ENCODE data around the gene PPHLN1.

The PPHLN1 gene, protein sequence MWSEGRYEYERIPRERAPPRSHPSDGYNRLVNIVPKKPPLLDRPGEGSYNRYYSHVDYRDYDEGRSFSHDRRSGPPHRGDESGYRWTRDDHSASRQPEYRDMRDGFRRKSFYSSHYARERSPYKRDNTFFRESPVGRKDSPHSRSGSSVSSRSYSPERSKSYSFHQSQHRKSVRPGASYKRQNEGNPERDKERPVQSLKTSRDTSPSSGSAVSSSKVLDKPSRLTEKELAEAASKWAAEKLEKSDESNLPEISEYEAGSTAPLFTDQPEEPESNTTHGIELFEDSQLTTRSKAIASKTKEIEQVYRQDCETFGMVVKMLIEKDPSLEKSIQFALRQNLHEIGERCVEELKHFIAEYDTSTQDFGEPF

DNA sequence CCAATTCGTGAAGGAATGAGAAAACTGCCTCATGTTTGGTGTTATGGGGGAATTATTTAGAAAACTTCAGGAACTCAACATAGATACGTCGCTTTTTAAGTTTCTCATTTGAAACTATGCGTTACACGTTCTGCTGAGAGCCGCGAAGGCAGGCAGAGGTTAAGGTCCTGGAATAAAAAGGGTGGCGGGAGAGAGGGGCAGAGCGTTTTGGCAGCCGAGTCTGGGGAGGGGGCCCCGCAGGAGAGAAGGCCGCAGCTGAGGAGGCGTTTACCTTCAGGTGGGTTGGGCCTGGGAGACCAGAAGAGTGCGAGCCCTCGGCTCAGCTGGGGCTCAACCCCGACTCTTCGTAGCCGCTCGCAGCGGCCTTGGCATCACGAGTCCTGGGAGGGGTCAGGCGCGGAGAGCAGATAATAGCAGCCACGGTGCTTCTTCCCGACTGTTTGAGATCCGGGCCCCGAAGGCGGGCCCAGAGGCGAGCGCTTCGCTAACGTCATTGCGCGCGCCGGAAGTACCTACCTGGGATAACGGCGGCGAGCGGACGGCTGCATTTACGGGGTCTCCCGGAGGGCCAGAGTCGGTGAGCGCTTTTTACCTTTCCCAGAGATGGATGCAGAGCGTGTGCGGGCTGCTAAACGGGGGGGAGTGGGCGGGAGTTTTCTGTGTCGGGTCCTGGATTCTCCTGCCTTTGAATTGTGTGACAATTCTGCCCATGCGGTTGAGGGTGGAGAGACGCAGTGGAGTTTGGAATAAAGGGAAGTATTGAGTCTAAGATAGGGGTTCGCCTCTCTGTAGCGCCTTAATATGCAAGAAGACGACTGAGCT lies at the start of gene PPHLN1, which contains the start of gene ZCRB1:
Gene PPHLN1 (plus strand): TSS at position 515 of the 822 bp plus-strand sequence. CDS start 9,736 bp downstream, outside the sequence.
Gene ZCRB1 (minus strand): TSS at position 442 of the 822 bp plus-strand sequence. CDS start 1,992 bp downstream, outside the sequence.
- in situ Hi-C loops (cut with MboI; ENCODE audit: low sequenced_read_pairs), result loop anchor here (25.0 kb wide), 1 partner anchor 189 kb away; the partner anchor contains the start of gene GXYLT1

DNA sequence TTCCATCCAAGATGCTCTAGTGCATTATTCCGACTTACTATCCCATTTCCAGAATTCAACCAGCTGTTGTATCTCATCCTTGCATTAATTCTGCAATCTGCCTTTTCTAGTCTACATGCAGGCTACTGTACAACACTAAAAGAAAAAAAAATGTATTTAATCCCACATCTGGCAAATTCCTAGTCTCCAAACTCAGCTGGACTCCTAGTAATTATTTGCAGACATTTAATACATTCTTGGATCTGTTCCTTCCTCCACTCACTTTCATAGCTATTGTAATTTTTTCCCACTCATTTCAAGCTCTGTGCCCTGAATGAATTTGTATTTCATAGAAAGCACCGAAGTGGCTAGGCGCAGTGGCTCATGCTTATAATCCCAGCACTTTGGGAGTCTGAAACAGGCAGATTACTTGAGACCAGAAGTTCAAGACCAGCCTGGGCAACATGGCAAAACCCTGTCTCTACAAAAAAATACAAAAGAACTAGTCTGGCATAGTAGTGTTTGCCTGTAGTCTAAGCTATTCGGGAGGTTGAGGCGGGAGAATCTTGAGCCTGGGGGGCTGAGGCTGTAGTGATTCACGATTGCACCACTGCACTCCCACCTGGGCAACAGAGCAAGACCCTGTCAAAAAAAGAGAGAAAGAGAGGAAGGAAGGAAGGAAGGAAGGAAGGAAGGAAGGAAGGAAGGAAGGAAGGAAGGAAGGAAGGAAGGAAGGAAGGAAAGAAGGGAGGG lies 48.4 kb upstream of the PPHLN1 start:
- in situ Hi-C loops (cut with MboI; ENCODE audit: low sequenced_read_pairs), result loop anchor here (25.0 kb wide), 1 partner anchor 285 kb away; no protein-coding TSS in a partner anchor

DNA sequence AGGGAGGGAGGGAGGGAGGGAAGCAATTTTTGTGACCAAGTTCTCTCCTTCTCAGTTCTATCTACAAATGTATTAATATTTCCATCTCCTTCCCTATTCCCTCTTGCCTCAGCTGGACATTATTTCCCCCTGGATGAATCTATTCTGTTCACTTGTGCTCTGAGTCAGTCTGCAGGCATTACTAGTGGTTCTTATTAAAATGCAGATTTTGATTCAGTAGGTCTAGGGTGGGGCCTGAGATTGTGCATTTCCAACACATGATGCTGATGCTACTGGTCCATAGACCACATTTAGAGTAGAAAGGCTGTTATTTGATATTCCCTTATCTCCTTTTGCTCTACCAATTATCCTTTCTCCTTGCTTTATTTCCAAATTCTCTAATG lies 47.8 kb upstream of the PPHLN1 start:
- in situ Hi-C loops (cut with MboI; ENCODE audit: low sequenced_read_pairs), result loop anchor here (25.0 kb wide), 1 partner anchor 284 kb away; no protein-coding TSS in a partner anchor

DNA sequence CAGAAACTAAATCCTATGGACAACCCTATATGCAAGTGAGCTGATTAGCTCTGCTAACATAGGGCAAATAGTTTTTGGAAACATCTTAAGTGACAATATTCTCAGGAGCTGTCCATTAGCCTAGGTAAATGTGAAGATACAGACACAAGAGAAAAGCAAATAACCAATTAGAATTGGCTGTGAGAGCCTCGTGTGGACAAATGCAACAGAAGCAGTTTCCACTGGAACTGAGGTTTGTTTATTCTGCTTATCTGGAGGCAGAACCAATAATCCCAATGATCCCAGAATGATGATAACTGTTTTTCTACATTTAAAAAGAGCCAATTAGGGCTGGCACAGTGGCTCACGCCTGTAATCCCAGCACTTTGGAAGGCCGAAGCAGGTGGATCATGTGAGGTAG lies 44.7 kb upstream of the PPHLN1 start:
- in situ Hi-C loops (cut with MboI; ENCODE audit: low sequenced_read_pairs), result loop anchor here (25.0 kb wide), 1 partner anchor 281 kb away; no protein-coding TSS in a partner anchor

DNA sequence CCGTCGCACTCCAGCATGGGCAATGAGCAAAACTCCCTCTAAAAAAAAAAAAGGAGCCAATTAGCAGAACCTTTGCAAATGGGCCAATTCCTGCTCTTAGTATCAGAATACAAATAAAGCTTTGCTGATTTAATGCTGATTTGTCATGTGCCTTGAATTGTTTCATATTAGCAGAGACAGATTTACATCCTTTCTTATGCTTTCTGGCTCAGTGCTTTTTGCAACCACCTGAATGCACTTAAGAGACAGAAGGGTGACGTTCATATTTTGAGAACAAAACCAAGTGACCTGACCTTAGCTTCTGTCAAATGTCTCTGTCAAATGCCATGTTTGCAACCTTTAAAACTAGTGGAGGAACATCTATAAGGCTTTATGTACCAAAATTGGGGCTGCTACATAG lies 44.1 kb upstream of the PPHLN1 start:
- in situ Hi-C loops (cut with MboI; ENCODE audit: low sequenced_read_pairs), result loop anchor here (25.0 kb wide), 1 partner anchor 280 kb away; no protein-coding TSS in a partner anchor

DNA sequence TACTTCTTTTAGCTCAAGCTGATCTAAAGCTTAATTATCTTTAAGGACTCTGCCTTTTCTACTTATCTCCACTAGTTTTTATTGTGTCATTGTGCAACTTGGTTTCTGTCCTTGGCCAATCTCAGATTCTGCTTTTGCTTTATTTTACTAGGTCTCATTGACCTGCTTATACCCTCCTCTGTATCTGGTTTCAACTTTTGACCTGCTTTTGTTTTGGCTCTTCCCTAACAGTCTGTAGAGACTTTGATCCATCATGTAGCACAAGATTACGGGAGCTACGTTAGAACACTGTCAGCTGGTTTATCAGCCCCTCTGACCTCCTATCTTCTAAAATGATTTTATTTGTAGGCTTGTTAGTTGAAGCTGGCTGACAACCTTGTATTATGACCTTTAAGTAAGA lies 43.7 kb upstream of the PPHLN1 start:
- in situ Hi-C loops (cut with MboI; ENCODE audit: low sequenced_read_pairs), result loop anchor here (25.0 kb wide), 1 partner anchor 280 kb away; no protein-coding TSS in a partner anchor

DNA sequence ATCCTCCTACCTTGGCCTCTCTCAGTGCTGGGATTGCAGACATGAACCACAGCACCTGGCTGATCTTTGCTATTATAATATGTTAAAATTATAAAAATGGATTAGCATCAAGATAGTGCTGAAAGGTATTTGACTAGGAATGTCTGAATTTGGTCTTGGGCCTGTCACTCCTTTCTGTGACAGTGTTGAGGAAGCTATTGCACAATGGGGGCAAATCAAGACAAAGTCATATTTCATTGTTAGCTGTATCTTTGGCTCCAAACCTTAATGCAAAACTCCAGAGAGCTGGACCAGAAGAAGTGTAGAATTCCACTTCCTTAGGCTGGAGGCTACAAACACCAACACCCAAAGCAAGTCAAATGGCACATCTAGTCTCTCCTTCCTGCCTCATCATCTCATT lies 42.2 kb upstream of the PPHLN1 start:
- in situ Hi-C loops (cut with MboI; ENCODE audit: low sequenced_read_pairs), result loop anchor here (25.0 kb wide), 1 partner anchor 279 kb away; no protein-coding TSS in a partner anchor

DNA sequence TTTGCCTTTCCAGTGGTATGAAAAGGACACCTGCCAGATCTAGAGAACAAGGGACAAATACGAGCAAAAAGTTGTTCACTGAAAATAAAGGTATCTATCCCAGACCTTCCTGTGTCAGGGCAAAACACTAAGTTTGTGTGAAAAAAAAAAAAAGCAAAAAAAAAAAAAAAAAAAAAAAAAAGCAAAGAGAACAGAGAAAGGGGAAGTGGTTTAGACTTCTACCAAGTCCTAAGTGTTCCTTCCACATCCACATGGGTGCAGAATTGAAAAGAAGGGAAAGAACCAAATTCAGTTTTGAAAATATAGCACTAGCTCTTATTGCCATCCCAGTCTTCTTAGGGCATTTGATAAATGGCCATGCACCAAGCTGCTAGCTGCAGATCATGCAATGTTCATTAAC lies 41.8 kb upstream of the PPHLN1 start:
- in situ Hi-C loops (cut with MboI; ENCODE audit: low sequenced_read_pairs), result loop anchor here (25.0 kb wide), 1 partner anchor 278 kb away; no protein-coding TSS in a partner anchor

DNA sequence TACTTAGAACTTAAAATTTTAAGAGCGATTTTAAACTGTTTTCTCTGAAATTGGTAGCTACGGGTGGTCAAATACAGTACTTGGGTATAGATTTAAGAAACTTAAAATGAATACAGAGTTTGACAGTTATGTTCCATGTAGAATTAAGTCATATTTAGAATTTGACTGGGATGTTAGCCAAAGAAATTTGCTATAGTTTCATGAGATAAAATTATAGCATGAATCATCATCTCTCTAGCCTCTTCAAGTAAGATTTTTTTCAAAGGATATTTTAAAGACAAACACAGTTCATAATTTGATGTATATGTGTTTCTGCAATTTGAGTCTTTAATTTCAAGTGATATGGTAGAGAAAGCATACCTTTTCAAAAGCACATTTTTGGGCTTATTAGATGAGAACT lies 41.1 kb upstream of the PPHLN1 start:
- in situ Hi-C loops (cut with MboI; ENCODE audit: low sequenced_read_pairs), result loop anchor here (25.0 kb wide), 1 partner anchor 277 kb away; no protein-coding TSS in a partner anchor

DNA sequence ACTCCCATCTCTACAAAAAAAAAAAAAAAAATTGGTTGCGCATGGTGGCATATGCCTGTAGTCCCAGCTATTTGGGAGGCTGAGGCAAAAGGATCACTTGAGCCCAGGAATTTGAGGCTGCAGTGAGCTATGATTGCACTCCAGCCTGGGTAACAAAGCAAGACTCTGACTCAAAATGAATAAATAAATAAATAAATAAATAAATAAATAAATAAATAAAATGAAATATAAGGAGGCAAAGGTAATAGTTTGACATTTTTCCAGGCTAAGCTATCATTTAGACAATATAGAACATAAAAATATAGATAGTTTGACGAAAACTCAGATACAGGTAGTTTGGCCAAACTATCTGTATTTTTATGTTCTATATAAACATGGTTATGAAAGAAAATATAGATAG lies 40.5 kb upstream of the PPHLN1 start:
- in situ Hi-C loops (cut with MboI; ENCODE audit: low sequenced_read_pairs), result loop anchor here (25.0 kb wide), 1 partner anchor 277 kb away; no protein-coding TSS in a partner anchor

DNA sequence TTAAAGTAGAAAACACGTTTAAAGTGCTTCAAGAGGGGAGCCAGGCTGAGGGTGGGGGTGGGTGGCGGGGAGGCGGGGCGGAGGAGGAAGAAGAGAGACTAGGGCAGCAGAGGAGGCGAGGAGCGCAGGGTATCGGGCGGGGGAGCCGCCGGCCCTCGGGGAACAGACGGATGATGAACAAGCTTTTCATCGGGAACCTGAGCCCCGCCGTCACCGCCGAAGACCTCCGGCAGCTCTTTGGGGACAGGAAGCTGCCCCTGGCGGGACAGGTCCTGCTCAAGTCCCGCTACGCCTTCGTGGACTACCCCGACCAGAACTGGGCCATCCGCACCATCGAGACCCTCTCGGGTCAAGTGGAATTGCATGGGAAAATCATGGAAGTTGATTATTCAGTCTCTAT lies 39.2 kb upstream of the PPHLN1 start:
- in situ Hi-C loops (cut with MboI; ENCODE audit: low sequenced_read_pairs), result loop anchor here (25.0 kb wide), 1 partner anchor 276 kb away; no protein-coding TSS in a partner anchor

DNA sequence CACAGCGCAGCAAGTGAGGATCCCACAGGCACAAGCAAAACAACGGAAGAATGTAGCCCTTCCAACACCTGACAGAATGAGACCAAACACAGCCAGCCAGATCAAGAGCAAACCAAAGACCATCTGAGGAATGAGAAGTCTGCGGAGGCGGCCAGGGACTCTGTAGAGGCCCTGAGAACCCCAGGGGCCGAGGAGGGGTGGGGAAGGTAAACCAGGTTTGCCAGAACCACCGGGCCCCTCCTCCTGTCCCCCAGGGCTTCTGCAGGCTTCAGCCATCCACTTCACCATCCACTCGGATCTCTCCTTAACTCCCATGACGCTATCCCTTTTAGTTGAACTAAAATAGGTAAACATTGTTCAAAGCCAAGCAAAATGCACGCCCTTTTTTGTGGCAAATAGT lies 37.4 kb upstream of the PPHLN1 start:
- in situ Hi-C loops (cut with MboI; ENCODE audit: low sequenced_read_pairs), result loop anchor here (25.0 kb wide), 1 partner anchor 274 kb away; no protein-coding TSS in a partner anchor

DNA sequence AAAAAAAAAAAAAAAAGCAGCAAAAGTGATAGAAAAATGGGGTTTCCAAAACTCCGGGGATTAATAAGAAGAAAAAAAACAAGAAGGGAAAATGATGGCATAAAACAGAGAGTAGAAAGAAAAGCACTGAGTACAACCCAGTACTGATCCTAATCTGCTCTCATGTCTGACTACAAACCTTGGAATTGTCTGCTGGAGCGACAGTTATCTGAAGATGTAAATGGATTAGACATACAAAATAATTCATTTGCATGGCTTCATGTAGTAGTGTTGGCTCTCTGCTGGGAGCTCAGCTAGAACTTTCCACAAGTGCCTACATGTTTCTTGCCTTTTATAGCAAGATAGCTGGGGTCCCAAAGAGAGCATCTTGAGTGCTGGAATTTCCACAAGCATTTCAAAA lies 34.3 kb upstream of the PPHLN1 start:
- in situ Hi-C loops (cut with MboI; ENCODE audit: low sequenced_read_pairs), result loop anchor here (25.0 kb wide), 1 partner anchor 271 kb away; no protein-coding TSS in a partner anchor

DNA sequence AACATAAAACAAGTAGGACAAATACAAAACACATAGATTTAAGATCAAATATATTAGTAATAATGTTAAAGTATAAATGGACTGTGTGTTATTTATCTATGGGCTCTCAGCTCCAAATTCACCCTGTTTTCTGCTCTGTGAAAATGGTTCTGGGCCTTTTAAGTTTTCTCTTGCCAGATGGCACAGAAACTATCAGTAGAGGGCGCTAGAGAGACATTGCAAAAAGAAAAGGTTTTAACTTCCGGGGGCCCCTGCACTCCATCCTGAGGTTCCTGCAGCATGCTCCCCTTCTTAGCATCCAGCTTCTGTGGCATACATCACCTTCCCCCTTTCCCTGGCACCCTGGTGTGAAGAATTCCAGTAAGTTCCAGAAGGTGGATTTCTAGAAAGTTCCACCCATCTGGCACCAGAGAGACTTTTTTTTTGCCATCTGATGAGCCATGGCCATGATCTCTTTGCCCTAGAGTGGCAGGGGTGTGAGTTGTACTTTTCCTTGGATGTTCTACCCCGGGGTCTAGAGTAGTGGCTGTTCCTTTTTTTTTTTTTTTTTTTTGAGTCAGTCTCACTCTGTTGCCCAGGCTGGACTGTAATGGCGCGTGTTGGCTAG lies 29.4 kb upstream of the PPHLN1 start:
- in situ Hi-C loops (cut with MboI; ENCODE audit: low sequenced_read_pairs), result loop anchor here (25.0 kb wide), 1 partner anchor 266 kb away; no protein-coding TSS in a partner anchor

DNA sequence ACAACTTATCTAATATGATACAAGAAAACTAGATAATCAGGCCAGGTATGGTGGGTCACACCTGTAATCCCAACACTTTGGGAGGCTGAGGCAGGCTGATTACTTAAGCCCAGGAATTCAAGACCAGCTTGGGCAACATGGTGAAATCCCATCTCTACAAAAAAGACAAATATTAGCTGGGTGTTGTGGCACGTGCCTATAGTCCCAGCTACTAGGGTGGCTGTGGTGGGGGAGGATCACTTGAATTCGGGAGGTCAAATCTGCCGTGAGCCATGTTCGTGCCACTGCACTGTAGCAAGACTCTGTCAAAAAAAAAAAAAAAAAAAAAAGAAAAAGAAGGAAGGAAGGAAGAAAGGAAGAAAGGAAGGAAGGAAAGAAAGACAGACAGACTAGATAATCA lies 27.1 kb upstream of the PPHLN1 start:
- in situ Hi-C loops (cut with MboI; ENCODE audit: low sequenced_read_pairs), result loop anchor here (25.0 kb wide), 1 partner anchor 263 kb away; no protein-coding TSS in a partner anchor

DNA sequence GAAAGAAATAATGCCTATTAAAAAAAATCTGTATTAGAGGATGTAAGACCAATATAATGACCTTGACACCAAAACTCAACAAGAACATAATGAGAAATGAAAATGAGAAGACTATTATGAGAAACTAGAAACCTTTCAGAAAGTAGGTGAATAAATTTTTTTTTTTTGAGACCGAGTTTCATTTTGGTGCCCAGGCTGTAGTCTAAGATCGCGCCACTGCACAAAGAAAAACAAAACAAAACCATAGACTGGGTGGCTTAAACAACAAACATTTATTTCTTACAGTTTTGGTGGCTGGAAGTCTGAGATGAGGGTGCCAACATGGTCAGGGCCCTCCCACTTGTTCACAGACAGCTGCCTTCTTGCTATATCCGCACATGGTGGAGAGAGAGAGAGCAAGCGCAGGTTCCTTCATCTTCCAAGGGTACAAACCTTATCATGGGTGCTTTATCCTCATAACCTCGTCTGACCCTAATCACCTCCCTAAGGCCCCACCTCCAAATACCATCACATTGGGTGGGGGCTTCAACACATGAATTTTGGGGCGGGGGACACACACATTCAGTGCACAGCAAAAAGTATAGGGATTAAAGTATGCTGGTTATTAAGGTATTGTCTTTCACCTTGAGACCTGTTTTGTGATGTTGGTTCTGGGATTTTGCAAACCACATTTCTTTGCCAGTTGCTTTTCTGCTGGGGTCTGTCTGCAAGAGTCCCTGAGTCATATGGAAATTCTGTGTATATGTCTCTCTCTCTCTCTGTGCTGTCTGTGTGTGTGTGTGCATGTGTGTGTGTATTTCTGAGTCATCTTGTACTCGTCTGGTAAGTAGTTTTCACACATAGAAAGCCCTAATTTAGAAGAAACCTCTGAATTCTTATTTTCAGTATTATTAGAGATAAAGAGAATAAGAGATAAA lies 26.3 kb upstream of the PPHLN1 start:
- in situ Hi-C loops (cut with MboI; ENCODE audit: low sequenced_read_pairs), result loop anchor here (25.0 kb wide), 1 partner anchor 263 kb away; no protein-coding TSS in a partner anchor

DNA sequence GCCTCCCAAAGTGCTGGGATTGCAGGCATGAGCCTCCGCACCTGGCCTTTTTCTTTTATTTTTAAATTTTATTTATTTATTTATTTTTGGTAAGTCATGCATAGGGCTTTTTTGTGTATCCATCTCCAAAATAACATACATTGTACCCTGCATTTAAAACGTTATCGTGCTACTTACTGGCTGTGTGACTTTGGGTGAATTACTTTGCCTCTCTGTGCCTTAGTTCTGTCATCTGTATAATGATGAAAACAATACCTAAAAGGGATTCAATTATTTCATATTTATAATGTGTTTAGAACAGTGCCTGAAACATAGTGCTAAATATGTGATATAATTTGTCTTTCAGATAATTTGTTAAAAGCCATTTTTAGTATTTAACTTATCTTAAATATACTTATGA lies 19.7 kb upstream of the PPHLN1 start:
- in situ Hi-C loops (cut with MboI; ENCODE audit: low sequenced_read_pairs), result no loop called here

DNA sequence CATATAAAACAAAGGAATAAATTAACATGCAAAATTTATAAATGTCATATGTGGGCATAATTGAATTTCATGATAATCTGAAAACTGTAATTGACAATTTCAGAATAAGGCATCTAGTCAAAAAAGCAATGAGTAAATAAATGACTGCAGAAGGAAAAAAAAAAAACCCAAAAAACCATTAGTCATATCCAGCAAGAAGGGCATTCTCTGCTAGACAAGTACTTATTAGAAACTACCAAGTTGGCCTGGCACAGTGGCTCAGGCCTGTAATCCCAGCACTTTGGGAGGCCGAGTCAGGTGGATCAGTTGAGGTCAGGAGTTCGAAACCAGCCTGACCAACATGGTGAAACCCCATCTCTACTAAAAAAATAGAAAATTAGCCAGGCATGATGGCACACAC lies 17.6 kb upstream of the PPHLN1 start:
- in situ Hi-C loops (cut with MboI; ENCODE audit: low sequenced_read_pairs), result no loop called here

DNA sequence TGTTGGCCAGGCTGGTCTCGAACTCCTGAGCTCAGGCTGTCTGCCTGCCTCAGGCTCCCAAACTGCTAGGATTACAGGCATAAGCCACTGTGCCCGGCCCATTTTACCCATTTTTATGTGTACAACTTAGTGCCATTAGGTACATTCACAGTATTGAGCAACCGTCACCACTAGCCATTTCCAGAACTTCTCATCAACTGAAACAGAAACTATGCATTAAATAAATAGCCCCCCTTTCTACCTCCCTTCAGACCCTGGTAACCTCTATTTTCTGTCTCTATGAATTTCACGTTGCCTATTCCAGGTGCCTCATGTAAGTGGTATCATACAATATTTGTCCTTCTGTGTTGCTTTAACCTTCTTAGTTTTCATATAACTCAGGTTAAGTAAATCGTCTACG lies 16.0 kb upstream of the PPHLN1 start:
- in situ Hi-C loops (cut with MboI; ENCODE audit: low sequenced_read_pairs), result no loop called here

All from HL-60/S4 treated with phorbol 12-myristate 13-acetate at 8.2 ng/mL for 4 days and 3 days (cell line).